ENCODE data around the gene CNN1. TPM values are rescaled to one million over a fixed set of nuclear protein-coding genes. Genes with fewer than 3 reads are reported as not detected.

CNN1 gene
- total and polyA plus RNA-seq, 9 of the 15 experiments (the other 6 are each of a cell fraction or from before 2014, with no cell fraction given), result 0.23 to 10.6 (median 5.2) TPM

DNA sequence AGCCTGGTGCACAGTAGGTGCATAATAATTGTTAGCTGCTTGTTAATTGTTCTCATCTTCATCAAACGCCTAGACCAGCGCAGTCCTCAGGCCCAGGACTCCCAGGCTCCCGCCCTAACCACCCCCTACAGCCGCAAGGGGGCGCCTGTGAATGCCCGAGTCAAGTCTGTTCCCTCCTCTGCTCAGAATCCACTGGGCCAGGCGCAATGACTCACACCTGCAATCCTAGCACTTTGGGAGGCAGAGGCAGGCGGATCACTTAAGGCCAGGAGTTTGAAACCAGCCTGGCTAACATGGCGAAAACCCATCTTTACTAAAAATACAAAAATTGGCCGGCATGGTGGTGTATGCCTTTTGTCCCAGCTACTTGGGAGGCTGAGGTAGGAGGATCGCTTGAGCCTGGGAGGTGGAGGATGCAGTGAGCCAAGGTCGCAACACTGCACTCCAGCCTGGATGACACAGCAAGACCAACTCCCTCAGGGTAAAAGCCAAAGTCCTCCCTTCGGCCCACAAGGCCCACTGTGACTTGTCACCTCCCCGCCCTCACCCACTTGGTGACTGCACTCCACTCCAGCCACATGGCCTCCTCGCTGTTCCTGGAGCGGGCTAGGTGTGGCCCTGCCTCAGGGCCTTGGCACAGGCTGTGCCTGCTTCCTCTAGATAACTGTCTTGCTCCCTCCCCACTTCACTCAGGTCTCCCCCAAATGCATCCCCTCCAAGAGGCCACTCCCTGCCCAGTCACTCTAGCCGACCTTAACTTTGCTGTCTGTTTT, 42.1 kb upstream of the CNN1 start (continued):
- TF ChIP-seq MTF1 (CRISPR knock-in tag; IDR thresholded peaks at IDR 0.05; ENCODE audit: borderline replicate concordance) (no peak), JUND (IDR thresholded peaks at IDR 0.05; ENCODE audit: borderline replicate concordance, low read depth, low read length) (peak; percentile 93), JUND (tag; IDR thresholded peaks at IDR 0.05; ENCODE audit: borderline replicate concordance, low read depth, low read length) (peak; percentile 90; the same call in 2 of the 3 replicates), TBP (optimal IDR thresholded peaks at IDR 0.05; ENCODE audit: low read depth, low read length) (peak; percentile 58), CXXC5 (CRISPR knock-in tag; IDR thresholded peaks at IDR 0.05) (0 out of 2 replicates have a peak, but pooled peaks have one; percentile 18), ZEB2 (IDR thresholded peaks at IDR 0.05) (peak; percentile 11; the same call in 1 of the 2 replicates), EP300 (IDR thresholded peaks at IDR 0.05; ENCODE audit: low read length) (no peak; the same call in 1 of the 2 replicates), DPF2 (IDR thresholded peaks at IDR 0.05) (peak; percentile 88), FOXA3 (CRISPR knock-in tag; conservative IDR thresholded peaks at IDR 0.05 in 1 of 2, IDR thresholded peaks at IDR 0.05 in 1 of 2) (0 out of 4 replicates have a peak, but pooled peaks of 1 of the 2 experiments have one; percentile 46), HDAC8 (tag; IDR thresholded peaks at IDR 0.05) (no peak), CHCHD3 (CRISPR knock-in tag; IDR thresholded peaks at IDR 0.05) (no peak), STAG1 (CRISPR knock-in tag; IDR thresholded peaks at IDR 0.05; ENCODE audit: borderline replicate concordance) (peak; percentile 73; the same call in 1 of the 2 replicates), MEIS2 (IDR thresholded peaks at IDR 0.05; ENCODE audit: partially characterized antibody) (no peak), RBM39 (optimal IDR thresholded peaks at IDR 0.05; ENCODE audit: low read depth, low read length) (no peak), XRCC5 (IDR thresholded peaks at IDR 0.05; ENCODE audit: low read depth, low read length) (peak; percentile 75; the same call in 1 of the 2 replicates), SMARCA4 (IDR thresholded peaks at IDR 0.05) (peak; percentile 65), SRSF1 (IDR thresholded peaks at IDR 0.05; ENCODE audit: low read depth, low read length) (no peak), TEAD4 (IDR thresholded peaks at IDR 0.05; ENCODE audit: low read length) (0 out of 2 replicates have a peak, but pooled peaks have one; percentile 35), TEAD4 (CRISPR knock-in tag; IDR thresholded peaks at IDR 0.05; ENCODE audit: borderline replicate concordance) (no peak), CHD4 (IDR thresholded peaks at IDR 0.05; ENCODE audit: insufficient read depth, insufficient replicate concordance, low read depth, low read length, poor library complexity, severe bottlenecking) (no peak)
- TF ChIP-seq, protein P1, sequence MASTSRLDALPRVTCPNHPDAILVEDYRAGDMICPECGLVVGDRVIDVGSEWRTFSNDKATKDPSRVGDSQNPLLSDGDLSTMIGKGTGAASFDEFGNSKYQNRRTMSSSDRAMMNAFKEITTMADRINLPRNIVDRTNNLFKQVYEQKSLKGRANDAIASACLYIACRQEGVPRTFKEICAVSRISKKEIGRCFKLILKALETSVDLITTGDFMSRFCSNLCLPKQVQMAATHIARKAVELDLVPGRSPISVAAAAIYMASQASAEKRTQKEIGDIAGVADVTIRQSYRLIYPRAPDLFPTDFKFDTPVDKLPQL (IDR thresholded peaks at IDR 0.05; ENCODE audit: extremely low read depth, insufficient read length), result no peak
- TF ChIP-seq, protein P2, sequence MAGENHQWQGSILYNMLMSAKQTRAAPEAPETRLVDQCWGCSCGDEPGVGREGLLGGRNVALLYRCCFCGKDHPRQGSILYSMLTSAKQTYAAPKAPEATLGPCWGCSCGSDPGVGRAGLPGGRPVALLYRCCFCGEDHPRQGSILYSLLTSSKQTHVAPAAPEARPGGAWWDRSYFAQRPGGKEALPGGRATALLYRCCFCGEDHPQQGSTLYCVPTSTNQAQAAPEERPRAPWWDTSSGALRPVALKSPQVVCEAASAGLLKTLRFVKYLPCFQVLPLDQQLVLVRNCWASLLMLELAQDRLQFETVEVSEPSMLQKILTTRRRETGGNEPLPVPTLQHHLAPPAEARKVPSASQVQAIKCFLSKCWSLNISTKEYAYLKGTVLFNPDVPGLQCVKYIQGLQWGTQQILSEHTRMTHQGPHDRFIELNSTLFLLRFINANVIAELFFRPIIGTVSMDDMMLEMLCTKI (IDR thresholded peaks at IDR 0.05; ENCODE audit: partially characterized antibody), result no peak
